Neutrophil (primary cell): Measurements from ENCODE around the gene RARB.

ENCODE experiments used
- H3K27ac ChIP-seq: fragments of 200-600 bp; sonication (generic); 2 replicates; pipeline ENCODE4 v1.5.1; 2016; ENCODE audit warnings: mild to moderate bottlenecking, moderate library complexity
- H3K27me3 ChIP-seq: fragments of 200-600 bp; sonication (generic); 2 replicates; pipeline ENCODE4 v1.6.0; 2016; ENCODE audit warnings: mild to moderate bottlenecking
- H3K36me3 ChIP-seq: fragments of 200-600 bp; sonication (generic); 2 replicates; pipeline ENCODE4 v1.5.1; 2017
- H3K4me1 ChIP-seq, 2 experiments: fragments of 200-600 bp in 1 of 2; sonication (generic) in 1 of 2; 1 replicate in 1 of 2; 2 replicates in 1 of 2; pipeline versions ENCODE4 v1.5.1 to v1.6.1; 2013 to 2016; ENCODE audit warnings: low read depth in 1 of 2, low read length in 1 of 2, mild to moderate bottlenecking in 1 of 2, moderate library complexity in 1 of 2; ENCODE audit not compliant: control insufficient read depth in 1 of 2, insufficient read depth in 1 of 2
- H3K4me3 ChIP-seq, 2 experiments: fragments of 200-600 bp in 1 of 2; sonication (generic) in 1 of 2; 1 replicate in 1 of 2; 2 replicates in 1 of 2; pipeline ENCODE4 v1.5.1; 2013 to 2016; ENCODE audit warnings: low read depth in 1 of 2, low read length in 1 of 2, mild to moderate bottlenecking in 1 of 2, moderate library complexity in 1 of 2
- H3K9me3 ChIP-seq: fragments of 200-600 bp; sonication (generic); 2 replicates; pipeline ENCODE4 v1.5.1; 2016
- TF ChIP-seq, protein P1 (sequence below): fragments of 200-600 bp; sonication (generic); IDR thresholded peaks from 2 replicates; pipeline ENCODE4 v1.5.1; 2016; ENCODE audit warnings: antibody characterized with exemption

The RARB gene

GRCh38 chr3:25618028-25618427 lies 190.0 kb downstream of the RARB start:
- H3K4me3 ChIP-seq, result no peak overlapping the region

GRCh38 chr3:25619382-25619781 lies 191.3 kb downstream of the RARB start:
- Histone ChIP-seq H3K27ac (no peak overlapping the region), H3K36me3 (peaks cover 87% of the 10 kb centered on the region), H3K27me3 (no peaks in the 10 kb centered on the region), H3K9me3 (no peaks in the 10 kb centered on the region), H3K4me1 (no peaks in the 10 kb centered on the region), H3K4me3 (no peak overlapping the region)
- TF ChIP-seq, protein P1, sequence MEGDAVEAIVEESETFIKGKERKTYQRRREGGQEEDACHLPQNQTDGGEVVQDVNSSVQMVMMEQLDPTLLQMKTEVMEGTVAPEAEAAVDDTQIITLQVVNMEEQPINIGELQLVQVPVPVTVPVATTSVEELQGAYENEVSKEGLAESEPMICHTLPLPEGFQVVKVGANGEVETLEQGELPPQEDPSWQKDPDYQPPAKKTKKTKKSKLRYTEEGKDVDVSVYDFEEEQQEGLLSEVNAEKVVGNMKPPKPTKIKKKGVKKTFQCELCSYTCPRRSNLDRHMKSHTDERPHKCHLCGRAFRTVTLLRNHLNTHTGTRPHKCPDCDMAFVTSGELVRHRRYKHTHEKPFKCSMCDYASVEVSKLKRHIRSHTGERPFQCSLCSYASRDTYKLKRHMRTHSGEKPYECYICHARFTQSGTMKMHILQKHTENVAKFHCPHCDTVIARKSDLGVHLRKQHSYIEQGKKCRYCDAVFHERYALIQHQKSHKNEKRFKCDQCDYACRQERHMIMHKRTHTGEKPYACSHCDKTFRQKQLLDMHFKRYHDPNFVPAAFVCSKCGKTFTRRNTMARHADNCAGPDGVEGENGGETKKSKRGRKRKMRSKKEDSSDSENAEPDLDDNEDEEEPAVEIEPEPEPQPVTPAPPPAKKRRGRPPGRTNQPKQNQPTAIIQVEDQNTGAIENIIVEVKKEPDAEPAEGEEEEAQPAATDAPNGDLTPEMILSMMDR, result no peak

More at GRCh38 chr3:25618028-25618427, 190.0 kb downstream of the RARB start:
- TF ChIP-seq, protein P1, result no peak
- Histone ChIP-seq H3K4me1 (no peaks in the 10 kb centered on the region), H3K36me3 (peaks cover 86% of the 10 kb centered on the region), H3K9me3 (no peaks in the 10 kb centered on the region), H3K27ac (no peak overlapping the region), H3K27me3 (no peaks in the 10 kb centered on the region)

DNA sequence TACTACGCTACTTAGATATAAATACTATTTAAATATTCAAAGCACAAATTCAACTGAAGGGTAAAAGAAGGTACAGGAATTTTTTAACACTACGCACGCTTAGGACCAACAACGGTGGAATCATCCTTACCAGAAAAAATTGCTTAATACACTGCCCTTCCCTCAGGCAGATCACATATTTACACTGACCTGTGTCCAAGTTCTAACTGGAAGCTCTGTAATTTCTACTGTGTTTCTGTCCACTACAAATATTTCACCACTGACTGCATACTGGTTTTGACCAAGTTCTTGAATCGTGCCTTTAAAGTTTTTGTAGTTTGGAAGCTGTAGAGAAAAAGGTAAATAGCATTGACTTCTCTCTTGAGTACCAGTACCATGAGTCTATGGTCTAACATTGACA lies 192.4 kb downstream of the RARB start:
- H3K4me3 ChIP-seq, result no peak overlapping the region
- H3K9me3 ChIP-seq, result no peaks in the 10 kb centered on the region
- TF ChIP-seq, protein P1, result no peak
- no peak overlapping the region for H3K27ac ChIP-seq
- peaks cover 88% of the 10 kb centered on the region for H3K36me3 ChIP-seq
- H3K27me3 ChIP-seq, result no peaks in the 10 kb centered on the region
- H3K4me1 ChIP-seq, result no peaks in the 10 kb centered on the region

GRCh38 chr3:25621087-25621486 lies 193.0 kb downstream of the RARB start:
- Histone ChIP-seq H3K36me3 (peaks cover 88% of the 10 kb centered on the region), H3K4me1 (no peaks in the 10 kb centered on the region), H3K9me3 (no peaks in the 10 kb centered on the region), H3K27ac (no peak overlapping the region), H3K27me3 (no peaks in the 10 kb centered on the region), H3K4me3 (no peak overlapping the region)
- TF ChIP-seq, protein P1, result no peak

- H3K27me3 ChIP-seq, result no peaks in the 10 kb centered on the region
- H3K4me3 ChIP-seq, result no peak overlapping the region
- H3K4me1 ChIP-seq, result no peaks in the 10 kb centered on the region
- TF ChIP-seq, protein P1, result no peak
- peaks cover 74% of the 10 kb centered on the region for H3K36me3 ChIP-seq
- H3K27ac ChIP-seq, result no peak overlapping the region
- no peaks in the 10 kb centered on the region for H3K9me3 ChIP-seq
Observed at GRCh38 chr3:25631989-25632388, 203.9 kb downstream of the RARB start.

GRCh38 chr3:25633919-25634318 lies 205.9 kb downstream of the RARB start:
- Histone ChIP-seq H3K27ac (no peak overlapping the region), H3K27me3 (no peaks in the 10 kb centered on the region), H3K4me3 (no peak overlapping the region), H3K36me3 (peaks cover 62% of the 10 kb centered on the region), H3K9me3 (no peaks in the 10 kb centered on the region), H3K4me1 (no peaks in the 10 kb centered on the region)
- TF ChIP-seq, protein P1, result no peak
